Activated CD8-positive, alpha-beta memory T cell treated with anti-CD3 and anti-CD28 coated beads, Interleukin-2, amount 50 U/mL, for 24 hours (primary cell): ENCODE measurements around the gene THOC6.

ENCODE experiments used
- DNase-seq: peaks from one replicate; pipeline ENCODE4 v3.0.0-alpha.2; 2020; ENCODE audit errors: extremely low read depth

THOC6 gene

DNA sequence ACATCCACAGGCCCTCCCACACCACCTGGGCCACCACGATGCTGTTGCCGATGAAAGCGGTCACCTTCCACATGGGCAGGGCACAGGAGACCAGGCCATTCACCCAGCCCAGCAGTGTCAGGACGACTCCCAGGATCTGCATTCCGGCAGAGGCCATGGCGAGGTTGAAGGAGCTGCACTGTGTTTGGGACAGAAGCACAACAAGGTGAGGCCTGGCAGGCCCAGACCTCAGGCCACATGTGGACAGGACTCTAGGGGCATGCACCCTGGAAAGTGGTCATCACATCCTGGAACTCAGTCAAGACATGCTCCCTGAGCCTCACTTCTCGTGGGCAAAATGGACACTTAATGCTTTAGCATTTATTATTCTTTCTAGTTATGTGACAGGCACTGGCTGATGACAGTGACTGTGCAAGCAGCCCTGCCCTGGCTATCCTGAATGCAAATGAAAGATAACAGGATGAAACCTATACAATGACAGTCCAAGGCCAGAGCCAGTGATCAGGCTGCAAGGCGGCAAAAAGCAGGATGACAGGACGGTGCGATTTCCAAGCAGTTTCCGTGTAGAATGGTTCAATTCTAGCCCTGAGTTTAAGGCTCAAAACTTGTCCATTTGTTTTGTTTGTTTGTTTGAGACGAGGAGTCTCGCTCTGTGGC is 7.8 kb upstream of the THOC6 start:
- no peak for DNase-seq

GRCh38 chr16:3017344-3017743 is 6.5 kb upstream of the THOC6 start:
- DNase-seq = no peak

GRCh38 chr16:3017794-3018506 is 5.9 kb upstream of the THOC6 start, which contains the start of gene CLDN6:
Gene CLDN6, minus strand, starts transcription at chr16:3018183. Its CDS starts 2,162 bp downstream, at chr16:3016021.
- DNase-seq = no peak

DNA sequence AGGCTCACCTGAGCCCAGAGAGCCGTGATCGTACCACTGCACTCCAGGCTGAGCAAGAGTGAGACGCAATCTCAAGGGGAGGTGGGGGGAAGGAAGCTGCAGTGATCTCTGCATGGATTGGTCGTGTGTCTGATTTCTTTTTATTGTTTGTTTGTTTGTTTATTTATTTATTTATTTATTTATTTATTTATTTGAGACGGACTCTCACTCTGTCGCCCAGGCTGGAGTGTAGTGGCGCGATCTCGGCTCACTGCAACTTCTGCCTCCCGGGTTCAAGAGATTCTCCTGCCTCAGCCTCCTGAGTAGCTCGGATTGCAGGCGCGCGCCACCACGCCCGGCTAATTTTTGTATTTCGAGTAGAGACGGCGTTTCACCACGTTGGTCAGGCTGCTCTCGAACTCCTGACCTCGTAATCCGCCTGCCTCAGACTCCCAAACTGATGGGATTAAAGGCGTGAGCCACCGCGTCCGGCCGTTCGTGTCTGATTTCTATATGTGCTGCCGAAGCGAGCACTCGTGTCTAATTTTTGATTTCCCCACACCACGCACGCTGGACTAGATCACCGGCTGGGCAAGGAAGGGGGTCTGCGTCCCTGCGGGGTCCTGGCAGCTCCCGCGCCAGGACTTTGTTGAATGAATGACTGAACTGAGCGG is 4.1 kb upstream of the THOC6 start:
- DNase-seq = no peak

DNA sequence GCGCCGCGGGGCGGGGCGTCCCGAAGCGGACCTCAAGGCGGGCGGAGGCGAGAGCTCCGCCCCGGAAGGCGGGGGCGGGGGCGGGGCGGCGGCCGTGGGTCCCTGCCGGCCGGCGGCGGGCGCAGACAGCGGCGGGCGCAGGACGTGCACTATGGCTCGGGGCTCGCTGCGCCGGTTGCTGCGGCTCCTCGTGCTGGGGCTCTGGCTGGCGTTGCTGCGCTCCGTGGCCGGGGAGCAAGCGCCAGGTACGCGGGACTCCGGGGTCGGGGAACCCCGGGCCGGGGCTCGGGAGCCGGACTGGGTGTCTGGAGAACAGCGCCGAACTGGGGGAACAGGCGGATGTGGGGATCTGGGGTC is 3.6 kb upstream of the THOC6 start, which contains the start of gene TNFRSF12A:
TSS of gene TNFRSF12A (plus strand) at position 122 of the 357 bp plus-strand sequence. CDS start at position 152, 30 bp downstream.
- DNase-seq = no peak

DNA sequence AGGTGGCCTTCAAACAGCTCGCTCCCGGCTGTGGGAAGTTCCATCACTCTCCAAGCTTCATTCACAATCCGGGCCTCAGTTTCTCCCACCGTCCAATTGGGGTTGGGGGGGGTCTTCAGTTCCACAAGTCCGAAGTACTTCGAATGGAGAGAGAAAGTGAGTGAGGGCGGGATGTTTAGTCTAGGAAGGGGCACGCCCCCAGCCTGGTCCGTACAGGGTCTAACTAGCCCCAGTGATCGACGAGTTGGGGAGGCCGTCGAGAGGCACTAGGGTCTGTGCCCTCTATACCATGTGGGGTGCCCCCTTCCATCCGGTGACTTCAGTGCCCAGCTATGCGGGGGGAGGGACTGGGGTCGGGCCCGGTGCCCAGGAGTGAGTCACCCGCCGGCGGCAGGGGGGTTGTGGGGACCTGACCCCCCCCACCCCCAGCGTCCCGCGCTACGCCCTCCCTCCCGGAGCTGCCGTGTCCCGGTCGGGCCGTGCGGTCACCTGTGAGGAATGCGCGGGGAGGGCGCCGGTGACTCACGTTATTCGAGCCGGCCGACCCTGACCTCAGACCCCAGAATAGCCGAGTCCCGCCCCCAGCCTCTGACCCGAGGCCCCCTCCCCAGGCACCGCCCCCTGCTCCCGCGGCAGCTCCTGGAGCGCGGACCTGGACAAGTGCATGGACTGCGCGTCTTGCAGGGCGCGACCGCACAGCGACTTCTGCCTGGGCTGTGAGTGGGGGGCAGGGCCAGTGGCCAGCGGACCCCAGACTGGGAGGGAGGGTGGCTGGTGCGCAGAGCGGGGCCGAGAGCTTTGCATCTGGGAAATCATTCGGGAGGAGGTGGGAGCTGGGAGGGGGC is 3.0 kb upstream of the THOC6 start:
- DNase-seq = no peak

DNA sequence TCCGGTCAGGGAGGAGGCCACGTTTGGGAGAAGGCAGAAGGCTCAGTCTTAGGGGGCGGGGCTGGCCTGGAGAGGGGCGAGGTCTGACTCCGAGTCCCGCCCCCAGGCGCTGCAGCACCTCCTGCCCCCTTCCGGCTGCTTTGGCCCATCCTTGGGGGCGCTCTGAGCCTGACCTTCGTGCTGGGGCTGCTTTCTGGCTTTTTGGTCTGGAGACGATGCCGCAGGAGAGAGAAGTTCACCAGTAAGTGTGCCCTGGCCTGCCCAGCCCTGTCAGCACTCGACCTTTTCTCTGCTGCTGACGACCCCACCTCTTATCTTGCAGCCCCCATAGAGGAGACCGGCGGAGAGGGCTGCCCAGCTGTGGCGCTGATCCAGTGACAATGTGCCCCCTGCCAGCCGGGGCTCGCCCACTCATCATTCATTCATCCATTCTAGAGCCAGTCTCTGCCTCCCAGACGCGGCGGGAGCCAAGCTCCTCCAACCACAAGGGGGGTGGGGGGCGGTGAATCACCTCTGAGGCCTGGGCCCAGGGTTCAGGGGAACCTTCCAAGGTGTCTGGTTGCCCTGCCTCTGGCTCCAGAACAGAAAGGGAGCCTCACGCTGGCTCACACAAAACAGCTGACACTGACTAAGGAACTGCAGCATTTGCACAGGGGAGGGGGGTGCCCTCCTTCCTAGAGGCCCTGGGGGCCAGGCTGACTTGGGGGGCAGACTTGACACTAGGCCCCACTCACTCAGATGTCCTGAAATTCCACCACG is 2.2 kb upstream of the THOC6 start:
- DNase-seq = peak; percentile 61

GRCh38 chr16:3022208-3022683 is 1.6 kb upstream of the THOC6 start:
- peak; percentile 78 for DNase-seq

GRCh38 chr16:3022684-3023414 is 986 bp upstream of the THOC6 start:
- DNase-seq = no peak

- DNase-seq = no peak
Observed at GRCh38 chr16:3023415-3023668, 493 bp upstream of the THOC6 start.

DNA sequence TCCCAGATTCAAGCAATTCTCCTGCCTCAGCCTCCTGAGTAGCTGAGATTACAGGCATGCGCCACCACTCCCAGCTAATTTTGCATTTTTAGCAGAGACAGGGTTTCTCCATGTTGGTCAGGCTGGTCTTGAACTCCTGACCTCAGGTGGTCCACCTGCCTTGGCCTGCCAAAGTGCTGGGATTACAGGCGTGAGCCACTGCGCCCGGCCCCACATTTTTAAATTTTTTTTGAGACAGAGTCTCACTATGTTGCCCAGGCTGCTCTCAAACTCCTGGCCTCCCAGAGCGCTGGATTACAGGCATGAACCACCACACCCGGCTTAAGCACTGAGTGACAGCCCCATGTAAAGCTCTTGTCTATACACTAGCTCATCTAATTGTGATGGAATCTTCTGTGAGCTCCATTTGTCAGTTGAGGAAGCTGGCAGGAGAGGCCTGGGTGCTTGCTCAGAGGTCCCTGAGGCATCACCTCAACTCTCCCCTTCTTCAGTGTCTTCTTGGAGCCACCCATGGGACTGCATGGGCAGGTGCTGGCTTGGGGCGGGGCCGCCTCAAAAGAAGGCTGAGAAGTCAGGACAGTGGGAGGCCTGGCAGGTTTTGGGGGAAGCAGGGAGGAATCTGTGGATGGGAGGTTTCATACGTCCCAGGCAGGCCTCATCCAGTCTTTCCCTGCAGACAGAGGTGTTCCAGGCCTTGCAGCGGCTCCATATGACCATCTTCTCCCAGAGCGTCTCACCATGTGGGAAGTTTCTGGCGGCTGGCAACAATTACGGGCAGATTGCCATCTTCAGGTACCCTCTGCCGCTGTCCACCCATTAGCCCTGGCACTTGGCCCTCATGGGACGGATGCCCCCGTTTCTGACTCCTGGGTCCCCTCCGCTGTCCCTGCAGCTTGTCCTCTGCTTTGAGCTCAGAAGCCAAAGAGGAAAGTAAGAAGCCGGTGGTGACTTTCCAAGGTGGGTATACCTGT is 1.5 kb downstream of the THOC6 start:
- no peak for DNase-seq

- DNase-seq = no peak
Observed at GRCh38 chr16:3026003-3026378, 2.2 kb downstream of the THOC6 start.

GRCh38 chr16:3026609-3027488 is 3.0 kb downstream of the THOC6 start:
- no peak for DNase-seq

DNA sequence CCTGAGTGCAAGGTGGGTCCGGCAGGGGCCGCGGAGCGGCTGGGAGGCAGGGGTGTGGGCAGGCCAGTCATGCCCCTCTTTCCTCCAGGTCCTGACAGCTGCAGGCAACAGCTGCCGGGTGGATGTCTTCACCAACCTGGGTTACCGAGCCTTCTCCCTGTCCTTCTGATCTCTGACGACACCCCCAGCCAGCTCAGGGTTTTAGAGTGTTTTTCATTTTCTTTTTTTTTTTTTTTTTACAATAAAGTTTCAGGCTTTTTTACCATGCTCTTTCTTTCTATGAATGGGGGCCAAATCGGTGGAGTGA is 3.6 kb downstream of the THOC6 start:
- no peak for DNase-seq

DNA sequence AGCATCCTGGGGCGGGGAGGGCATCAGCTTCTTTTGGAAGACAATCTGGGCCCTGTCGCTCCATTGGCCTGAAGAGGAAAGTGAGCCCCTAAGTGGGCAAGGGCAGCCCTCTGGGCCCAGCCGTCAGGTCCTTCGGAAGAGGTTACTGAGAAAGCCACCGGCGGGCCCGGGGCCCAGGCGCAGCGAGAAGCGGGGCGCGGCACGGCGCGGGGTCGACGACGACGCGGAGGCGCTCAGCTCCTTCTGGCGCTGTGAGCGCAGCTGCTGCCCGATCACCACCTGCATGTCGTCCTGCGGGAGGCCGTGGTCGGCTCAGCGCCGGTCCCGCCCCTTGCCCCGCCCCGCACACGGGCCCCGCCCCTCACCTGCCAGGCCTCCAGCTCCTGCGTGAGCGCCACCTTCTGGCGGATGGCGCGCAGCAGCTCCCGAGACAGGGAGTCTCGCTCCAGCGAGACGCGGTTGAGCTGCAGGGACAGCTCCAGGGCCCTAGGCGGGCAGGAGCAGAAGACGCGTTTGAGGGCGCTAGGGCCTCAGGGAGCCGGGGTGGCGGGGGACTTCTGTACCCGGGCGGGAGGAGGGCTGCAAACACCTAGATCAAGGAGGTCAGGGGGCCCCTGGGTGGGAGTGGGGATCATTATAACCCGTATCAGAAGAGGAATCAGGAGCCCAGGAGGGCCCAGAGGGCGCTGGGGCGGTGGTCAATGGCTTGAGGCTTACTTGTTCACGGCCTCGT is 4.3 kb downstream of the THOC6 start:
- peak; percentile 56 for DNase-seq

GRCh38 chr16:3028716-3029319 is 5.0 kb downstream of the THOC6 start:
- DNase-seq = no peak

DNA sequence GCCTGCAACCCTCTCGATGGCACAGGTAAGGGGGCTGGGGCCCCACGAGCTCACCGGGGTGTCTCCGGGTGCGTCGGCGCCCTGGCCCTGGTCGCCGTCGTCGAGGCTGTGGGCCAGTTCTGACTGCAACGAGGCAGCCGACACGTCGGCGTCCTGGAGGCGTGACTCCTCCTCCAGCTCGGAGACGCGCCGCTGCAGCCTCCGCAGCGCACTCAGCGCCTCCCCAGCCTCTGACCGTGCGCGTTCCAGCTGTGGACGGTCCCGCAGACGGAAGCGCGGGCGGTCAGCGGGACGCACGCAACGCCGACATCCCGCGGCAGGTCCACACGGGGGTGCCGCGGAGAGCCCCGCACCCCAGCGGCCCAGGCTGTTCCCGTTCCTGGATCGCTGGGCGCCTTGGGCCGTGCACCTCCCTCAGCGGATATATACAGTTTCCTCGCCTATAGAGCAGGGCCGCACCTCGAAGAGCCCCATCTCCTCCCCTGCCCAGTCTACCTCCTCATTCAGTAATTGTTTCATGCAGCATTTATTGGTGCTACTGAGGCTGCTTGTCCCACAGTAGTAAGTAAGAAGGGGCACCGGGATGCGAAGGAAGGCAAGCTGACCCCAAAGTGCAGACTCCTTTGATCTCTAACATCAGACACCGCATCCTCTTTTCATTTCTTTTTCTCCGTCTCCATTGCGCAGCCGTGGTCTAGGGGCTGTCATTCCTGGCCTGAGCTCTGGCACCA is 5.8 kb downstream of the THOC6 start:
- no peak for DNase-seq
